Stimulated activated CD8-positive, alpha-beta memory T cell treated with anti-CD3 and anti-CD28 coated beads, Interleukin-15, amount 100 ng/mL, for 1 hour (primary cell): ENCODE measurements around the gene TRIM8.

Experiments used
- DNase-seq: peaks from one replicate; pipeline ENCODE4 v3.0.0-alpha.2; 2020; ENCODE audit warnings: low read depth

Gene TRIM8

DNA sequence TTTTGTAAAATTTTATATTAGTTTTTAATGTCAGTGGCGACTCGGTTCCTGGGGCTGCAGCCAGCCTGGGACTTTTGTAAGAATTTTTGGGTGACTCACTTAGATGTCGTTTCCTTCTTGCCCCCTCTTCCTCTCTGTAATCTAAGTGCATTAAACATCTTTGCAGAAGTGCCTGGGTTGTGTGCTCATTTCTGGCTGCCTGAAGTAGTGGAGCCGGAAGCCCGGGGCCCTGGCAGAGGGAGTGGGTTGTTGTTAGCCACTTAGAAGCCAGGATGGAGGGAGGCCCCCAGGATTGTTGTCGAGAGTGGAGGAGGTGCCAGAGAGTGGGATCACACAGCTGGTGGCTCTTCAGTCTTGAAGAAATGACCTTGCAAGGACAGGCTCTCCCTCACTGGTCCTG, 11.0 kb upstream of the TRIM8 start:
- no peak for DNase-seq

GRCh38 chr10:102633848-102634247, 10.4 kb upstream of the TRIM8 start:
- no peak for DNase-seq

- no peak for DNase-seq
Observed at GRCh38 chr10:102634686-102635085, 9.6 kb upstream of the TRIM8 start.

- no peak for DNase-seq
Observed at GRCh38 chr10:102635377-102635776, 8.9 kb upstream of the TRIM8 start.

- DNase-seq = no peak
Observed at GRCh38 chr10:102639537-102639936, 4.7 kb upstream of the TRIM8 start.

DNA sequence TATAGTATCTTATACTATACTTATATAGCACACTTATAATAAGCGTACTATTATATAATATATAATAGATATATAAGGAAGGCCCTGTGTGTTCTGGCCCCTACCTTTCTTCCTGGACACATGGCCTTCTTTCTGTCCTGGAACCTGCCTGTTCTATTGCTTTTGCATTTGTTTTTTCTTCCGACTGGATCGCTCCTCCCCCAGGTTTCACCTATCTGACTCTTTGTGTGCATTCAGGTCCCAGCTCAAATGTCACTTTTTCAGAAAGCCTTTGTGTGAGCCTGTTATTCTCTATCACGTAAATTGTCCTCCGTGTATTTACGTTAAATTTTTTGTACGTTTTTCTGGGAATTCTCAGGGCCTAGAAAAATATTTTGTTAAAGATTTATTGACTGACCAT, 2.9 kb upstream of the TRIM8 start:
- DNase-seq = no peak

DNA sequence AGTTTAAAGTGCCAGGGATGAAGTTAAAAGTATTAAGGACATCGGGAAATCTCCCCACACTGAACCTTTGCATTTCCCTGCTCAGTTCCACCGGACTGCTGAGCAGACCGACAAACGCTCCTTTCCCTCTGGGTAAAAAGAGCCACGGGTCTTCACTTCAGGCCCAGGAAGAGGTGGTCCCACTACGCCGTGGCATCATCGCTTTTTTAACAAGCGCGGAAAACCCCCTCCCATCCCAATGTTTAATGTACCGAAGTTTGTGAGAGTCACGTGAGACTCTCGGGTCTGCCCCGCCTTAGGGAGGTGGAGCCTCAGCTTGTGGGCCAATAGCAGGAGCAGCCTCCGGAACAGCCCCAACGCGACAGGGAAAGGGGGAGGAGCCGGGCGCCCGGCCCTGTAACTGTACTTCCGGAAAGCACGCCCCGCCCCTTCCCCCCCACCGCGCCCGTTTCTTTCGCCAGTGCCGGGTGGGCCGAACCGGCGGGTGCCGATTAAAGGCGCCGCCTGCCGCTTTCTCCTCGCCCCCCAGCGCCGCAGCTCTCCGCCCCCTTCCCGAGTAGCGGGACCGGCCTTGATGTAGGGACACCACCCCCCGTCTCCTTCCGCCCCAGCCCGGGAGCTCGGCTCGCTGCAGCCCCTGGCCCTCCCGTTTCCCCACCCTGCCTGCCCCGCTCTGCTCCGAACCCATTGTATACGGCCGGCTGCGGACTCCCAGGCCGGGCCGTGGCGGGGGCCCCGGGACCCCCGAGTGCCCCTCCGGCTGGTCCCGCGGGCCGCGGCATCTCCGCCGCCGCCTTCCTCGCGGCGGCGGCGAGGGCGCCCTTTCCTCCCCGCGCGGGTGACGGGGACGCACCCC, 2.2 kb upstream of the TRIM8 start:
- DNase-seq = peak; percentile 96

- no peak for DNase-seq
Observed at GRCh38 chr10:102642736-102643335, 1.4 kb upstream of the TRIM8 start.

DNA sequence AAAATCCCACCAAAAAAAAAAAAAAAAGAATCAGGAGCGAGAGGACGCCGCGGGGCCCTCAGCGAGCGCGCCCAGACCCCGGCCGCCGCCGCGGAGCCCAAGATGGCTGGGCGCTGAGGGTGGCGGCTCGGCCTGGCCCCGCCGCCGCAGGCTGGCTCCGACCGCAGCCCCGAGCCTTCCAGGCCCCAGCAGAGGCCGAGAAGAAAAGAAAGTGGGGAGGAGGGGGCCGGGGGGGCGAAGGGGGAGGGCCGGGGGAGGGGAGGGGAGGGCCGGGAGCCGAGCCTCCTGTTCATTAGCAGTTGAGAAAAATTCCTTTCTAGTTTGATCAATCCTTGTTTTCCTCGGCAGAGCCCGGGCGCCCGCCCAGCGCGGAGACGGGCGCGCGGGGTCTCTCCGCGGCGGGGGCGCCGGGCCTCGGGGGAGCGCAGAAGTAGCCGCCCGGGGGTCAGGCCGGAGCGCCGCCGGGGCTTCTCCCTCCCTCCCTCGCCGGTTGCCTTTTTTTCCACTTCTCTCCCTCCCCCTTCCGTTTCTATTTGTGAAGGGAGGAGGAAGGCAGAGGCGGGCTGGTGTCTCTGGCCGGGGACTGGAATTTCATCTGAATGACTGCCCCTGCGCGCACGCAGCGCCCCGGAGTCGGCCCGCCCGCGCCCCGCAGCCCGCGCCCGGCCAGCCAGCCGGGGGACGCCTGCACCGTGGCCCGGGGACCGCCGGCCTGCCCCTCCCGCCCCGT, 778 bp upstream of the TRIM8 start:
- DNase-seq = no peak

- DNase-seq = peak; percentile 46
Observed at GRCh38 chr10:102644646-102645387, 538 bp downstream of the TRIM8 start.

DNA sequence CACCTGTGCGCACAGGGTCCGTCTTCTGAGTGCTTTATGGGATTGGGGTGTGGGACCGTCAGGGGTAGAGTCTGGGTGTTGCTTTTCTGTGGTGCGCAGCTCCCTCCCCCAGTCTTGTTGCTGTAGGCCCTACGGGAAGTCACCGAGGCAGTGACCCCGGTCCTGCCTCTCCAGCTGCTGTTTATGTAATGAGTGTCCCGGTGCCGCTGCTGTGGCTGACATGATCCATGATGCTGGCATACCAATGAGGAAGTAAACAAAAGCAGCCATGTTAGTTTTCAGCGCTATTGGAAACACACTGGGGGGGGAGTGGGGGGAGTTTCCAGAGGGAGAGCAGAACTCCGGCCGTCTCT, 1.1 kb downstream of the TRIM8 start:
- no peak for DNase-seq

DNA sequence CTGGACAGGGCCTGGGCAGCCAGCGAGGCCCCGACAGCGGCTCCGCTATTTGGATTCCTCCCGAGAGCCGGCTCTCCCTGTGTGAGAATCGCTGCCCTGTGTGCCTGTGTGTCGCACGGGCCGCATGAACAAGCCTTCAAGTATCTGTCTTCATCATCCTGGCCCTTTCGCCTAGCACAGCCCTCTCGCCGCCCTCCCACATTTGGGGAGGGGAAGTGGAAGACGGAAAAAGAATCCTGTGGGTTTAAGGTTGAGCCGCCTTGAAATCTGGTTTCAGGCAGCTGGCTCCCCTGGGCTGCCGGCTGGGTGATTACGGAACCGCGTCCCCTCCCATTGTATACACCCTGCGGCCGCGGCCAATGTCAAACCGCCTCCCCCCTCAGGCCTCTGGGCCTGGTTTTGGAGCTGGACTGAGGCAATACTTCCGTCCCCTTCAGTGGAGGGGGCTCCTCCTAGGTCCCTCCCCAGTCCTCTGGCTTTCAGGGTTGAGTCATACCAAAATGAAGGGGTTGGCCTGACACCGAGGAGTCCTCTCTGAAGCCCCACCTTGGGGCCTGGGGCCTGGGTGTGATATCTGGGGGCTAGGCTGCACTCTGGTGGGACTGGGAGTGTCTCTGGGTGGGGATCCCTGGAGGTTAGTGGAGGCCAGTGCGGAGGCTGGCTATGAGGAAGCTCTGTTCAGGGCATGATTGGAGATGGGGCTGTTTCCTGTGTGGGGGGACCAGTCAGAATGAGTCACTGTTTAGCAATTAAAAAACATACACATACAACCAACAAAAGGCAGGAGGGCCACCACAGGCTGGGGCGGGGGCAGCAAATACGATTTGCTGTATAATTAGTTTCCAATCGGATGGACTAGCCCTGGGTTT, 1.7 kb downstream of the TRIM8 start:
- peak; percentile 34 for DNase-seq

DNA sequence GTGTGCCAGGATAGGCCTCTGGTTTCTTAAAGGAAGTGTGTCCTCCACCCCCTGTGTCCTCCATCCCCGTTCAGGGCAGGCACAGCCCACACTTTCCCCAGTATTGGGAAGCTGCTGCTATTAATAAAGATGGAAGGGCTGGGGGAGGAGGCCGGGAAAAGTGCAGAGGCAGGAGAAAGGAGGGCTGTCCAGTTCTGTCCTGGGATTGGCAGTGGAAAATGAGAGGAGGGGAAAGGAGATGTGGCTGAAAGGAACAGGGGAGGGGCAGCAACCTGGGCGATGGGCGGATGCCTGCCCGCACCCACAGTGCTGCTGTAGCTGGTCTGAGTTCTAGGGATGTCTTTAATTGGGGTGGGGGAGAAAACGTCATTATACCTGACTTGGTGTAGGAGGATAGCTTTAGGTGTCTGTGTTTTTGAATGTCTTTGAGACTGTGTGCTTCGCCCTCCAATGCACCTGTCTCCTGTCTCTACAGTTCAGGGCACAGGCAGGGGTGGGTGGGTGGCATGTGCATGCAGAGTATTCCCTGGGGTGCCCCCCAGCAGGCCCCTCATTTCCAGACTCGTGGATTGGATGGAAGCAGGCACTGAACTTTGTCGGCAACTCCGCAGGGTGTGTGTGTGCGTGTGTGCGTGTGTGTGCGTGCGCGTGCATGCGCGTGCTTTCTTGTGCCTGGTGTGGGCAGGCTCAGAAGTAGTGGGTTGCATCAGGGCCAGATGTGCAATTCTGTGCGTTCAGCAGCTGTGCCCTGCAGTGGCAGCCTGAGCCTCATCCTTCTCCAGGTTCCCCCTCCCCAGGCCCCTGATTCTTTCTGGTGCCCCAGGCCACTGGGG, 2.5 kb downstream of the TRIM8 start:
- DNase-seq = no peak

- no peak for DNase-seq
Observed at GRCh38 chr10:102647443-102648268, 3.4 kb downstream of the TRIM8 start.

- no peak for DNase-seq
Observed at GRCh38 chr10:102648269-102648888, 4.1 kb downstream of the TRIM8 start.

GRCh38 chr10:102648889-102649796, 4.9 kb downstream of the TRIM8 start:
- DNase-seq = no peak

- no peak for DNase-seq
Observed at GRCh38 chr10:102649797-102650654, 5.7 kb downstream of the TRIM8 start.
